GM21528 (cell line): ENCODE data around the gene SLC26A5.
"Not testable (repeated sequence)": the region's sequence is repeated elsewhere in the genome, so short reads cannot be mapped to it uniquely, and the experiment has no call there.

ENCODE experiments used
- ATAC-seq: cut with Tn5 transposase; IDR thresholded peaks from one replicate; pipeline ENCODE4 v1.9.1; 2021; ENCODE audit warnings: mild to moderate bottlenecking, moderate library complexity; ENCODE audit not compliant: unreplicated experiment, low FRiP score

SLC26A5 gene

DNA sequence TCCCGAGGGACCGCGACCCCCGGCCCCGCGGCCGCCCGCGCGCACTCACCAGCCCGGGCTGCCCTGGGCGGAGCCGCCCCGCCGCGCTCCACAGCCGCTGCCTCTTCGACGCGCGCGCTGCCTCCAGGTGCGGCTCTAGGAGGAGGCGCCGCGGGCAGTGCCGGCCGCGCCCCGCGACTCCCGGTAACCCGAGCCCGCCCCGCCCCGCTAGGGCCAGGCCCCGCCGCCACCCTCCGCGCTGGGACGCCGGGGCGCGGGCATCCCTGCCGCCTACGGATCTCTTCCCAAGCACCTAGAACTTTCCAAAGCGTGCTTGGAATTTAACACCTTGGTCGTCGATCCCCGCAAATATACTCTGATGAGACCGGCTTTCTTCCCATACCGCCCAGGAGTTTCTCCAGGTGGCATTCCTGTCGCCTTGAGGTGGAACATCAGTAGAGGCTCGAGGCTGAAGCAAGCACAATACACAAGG is at the start of gene SLC26A5:
SLC26A5 (minus strand) TSS at position 159 of the 472 bp plus-strand sequence. CDS start 24,693 bp downstream, outside the sequence.
- no peak for ATAC-seq

GRCh38 chr7:103487419-103487818 is 41.4 kb upstream of the SLC26A5 start:
- no peak for ATAC-seq

- ATAC-seq = not testable (repeated sequence)
Measured at GRCh38 chr7:103486873-103487272, 40.9 kb upstream of the SLC26A5 start.

DNA sequence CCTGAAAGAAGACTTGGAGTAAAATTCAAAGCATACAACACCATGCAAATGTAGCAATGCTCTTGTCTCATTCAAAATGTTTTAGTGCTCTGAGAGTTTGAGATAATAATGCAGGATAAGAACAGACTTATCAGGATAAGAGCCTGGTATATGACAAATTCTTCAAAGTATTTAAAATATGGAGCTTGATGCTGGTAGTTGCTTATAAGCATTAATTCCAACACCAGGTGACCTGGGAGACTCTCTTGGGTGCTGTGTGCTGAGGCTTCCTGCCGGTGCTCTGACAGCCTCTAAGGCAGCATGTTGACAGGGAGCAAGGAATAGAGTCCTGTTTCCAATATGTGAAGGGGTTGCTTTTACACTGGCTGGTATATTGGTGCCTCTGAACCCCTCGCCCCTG is 34.8 kb upstream of the SLC26A5 start:
- ATAC-seq = no peak

- no peak for ATAC-seq
Measured at GRCh38 chr7:103474956-103475355, 28.9 kb upstream of the SLC26A5 start.

- ATAC-seq = no peak
Measured at GRCh38 chr7:103469095-103469948, 23.3 kb upstream of the SLC26A5 start.

DNA sequence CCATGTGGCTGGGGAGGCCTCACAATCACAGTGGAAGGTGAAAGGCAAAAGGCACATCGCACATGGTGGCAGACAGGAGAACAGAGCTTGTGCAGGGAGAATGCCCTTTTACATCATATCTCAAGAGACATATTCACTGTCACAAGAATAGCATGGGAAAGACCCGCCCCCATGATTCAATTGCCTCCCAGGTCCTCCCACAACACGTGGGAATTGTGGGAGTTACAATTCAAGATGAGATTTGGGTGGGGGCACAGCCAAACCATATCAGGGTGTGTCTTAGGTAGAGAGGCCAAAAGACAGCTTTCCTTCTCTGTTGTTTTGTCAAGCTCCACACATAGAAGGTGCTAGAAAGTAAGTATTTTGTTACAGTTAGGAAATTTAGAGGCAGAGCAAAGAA is 20.8 kb upstream of the SLC26A5 start:
- no peak for ATAC-seq

DNA sequence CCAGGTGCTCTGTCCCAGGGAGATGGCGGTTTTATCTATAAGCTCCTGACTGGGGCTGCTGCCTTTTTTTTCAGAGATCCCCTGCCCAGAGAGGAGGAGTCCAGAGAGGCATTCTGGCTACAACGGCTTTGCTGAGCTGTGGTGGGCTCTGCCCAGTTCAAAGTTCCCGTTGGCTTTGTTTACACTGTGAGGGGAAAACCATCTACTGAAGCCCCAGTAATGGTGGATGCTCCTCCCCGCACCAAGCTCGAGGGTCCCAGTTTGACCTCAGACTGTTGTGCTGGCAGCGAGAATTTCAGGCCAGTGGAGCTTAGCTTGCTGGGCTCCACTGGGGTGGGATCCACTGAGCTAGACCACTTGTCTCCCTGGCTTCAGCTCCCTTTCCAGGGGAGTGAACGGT is 16.4 kb upstream of the SLC26A5 start:
- no peak for ATAC-seq

- no peak for ATAC-seq
Measured at GRCh38 chr7:103447073-103447960, 1.3 kb upstream of the SLC26A5 start.

- ATAC-seq = no peak
Measured at GRCh38 chr7:103445228-103446048, 569 bp downstream of the SLC26A5 start.

- ATAC-seq = no peak
Measured at GRCh38 chr7:103439661-103440060, 6.3 kb downstream of the SLC26A5 start.

GRCh38 chr7:103437623-103438022 is 8.4 kb downstream of the SLC26A5 start:
- no peak for ATAC-seq

DNA sequence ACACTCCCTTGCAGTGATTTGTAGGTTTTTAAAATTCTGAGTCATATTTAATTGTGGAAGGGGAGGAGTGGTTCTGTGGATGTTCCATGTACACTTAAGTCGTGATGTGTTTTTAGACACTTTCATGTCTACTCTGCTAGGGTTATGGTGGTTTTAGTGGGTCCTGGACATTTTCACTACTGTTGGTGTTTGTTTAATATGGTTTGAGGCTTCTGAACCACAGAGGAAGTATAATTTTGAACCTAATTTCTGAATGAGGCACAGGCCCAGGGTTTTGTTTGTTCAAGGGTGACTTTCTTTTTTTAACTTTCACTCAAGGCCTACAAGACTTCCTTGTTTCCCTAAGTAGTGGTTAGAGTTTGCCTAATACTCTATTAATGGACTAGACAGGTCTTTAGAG is 13.3 kb downstream of the SLC26A5 start:
- ATAC-seq = no peak

DNA sequence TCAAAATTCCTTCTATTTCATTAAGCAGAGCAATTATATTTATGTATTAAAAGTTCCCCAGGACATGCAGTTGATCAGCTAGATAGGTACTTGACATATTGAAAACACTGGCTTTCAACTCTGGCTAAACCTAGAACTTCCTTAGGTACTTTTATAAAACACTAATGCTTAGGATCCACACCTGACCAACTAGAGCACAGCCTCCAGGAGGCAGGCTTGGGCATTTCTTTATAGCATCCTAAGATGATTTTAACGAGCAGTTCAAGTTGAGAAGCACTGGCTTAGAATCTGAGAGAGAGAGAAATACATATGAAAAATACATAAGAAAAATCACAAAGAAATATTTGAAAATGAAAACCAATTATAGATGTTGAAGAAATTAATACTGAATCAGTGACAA is 20.8 kb downstream of the SLC26A5 start:
- ATAC-seq = no peak

DNA sequence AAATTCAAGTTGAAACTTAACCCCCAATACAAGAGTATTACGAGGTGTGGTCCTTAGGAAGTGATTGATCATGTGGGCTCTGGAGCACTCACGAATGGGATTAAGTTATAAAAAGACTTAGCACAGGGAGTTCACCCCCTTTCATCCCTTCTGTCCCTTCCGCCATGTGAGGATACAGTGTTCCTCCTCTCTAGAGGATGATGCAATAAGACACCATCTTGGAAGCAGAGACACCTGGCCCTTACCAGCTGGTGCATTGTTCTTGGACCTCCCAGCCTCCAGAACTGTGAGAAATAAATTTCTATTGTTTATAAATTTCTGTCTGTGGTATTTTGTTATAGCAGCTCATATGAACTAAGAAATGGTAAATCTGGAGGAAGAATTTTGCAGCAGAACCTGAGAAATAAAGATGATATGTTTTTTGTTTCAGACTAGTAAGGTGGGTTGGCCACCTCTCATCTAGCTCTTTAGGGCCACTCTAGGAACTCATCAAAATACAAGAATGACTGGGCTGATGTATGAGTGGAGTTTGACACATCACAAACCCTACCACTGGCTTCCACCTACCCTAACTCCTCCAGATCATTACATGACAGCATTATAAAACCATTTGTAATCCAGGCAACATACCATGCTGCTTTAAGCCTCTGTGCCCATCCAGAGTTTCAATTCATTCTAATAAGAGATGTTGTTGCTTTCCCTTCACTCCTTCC is 22.4 kb downstream of the SLC26A5 start:
- no peak for ATAC-seq

DNA sequence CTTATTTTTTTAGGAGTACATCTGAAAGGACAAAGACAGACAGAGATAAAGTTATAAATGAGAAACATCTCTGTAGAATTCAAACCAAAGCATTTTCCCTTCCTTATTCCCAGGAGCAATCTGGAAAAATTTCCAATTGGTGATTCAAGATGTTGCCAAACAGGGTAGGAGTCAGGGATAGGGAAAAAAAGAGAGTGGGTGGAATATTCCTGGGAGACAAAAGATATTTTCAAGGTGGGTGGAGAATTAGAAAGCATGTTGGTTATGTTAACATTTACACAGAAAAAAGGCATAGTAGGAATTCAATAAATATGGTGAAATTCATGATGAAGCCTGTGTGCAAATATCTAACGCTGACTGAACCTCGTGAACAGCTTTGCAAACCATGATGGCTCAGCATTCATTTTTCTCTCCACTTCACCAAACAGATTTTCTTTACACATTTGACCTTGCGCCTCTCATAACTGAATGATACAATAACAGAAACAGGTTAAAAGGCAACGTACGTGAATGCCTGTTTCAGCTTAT is 25.1 kb downstream of the SLC26A5 start:
- ATAC-seq = no peak

DNA sequence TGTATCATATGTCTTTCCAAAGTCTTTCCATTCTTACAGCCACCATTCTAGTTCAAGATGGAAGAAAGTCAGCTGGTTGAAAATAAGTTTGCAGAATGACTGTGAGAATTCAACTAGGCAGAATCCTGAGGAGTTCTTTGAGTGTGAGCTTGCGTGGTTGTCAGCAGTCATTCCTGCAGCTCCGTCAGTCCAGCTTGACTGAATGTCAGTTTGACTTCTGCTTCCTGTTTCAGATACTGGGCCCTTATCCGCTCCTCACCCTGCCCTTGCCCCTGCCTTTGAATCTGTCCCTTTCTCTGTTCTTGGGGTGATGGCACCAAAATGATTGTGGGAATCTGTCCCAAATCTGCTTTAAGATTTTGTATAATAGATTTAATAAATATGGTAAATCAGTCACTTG is 27.8 kb downstream of the SLC26A5 start:
- ATAC-seq = no peak

DNA sequence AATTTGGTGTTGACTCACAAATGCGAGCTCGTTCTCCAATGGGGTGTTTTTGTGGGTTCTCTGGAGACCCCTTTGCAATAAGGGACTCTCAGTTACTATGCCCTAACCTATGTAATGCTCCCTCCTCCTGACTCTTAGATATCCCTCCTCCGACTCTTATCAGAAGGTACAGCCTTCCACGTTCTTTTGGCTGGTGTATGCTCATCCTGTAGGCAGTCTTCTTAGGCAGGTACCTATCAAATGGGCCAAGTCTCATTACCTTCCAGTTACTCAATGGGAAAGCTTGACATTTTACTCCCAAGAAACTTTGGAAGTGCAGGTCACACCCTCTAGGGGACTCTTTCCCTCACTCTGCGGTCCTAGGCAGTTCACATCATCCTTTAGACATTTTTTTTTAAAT is 32.6 kb downstream of the SLC26A5 start:
- ATAC-seq = no peak

- no peak for ATAC-seq
Measured at GRCh38 chr7:103412151-103412550, 33.9 kb downstream of the SLC26A5 start.
